ENCODE results near the gene DDIT3. TPM values are rescaled to one million over a fixed set of nuclear protein-coding genes. Genes with fewer than 3 reads are reported as not detected.

Gene DDIT3
- total and polyA plus RNA-seq, 2 of the 4 experiments (the other 2 are of a cell fraction) = 19.4 to 54.4 TPM

DNA sequence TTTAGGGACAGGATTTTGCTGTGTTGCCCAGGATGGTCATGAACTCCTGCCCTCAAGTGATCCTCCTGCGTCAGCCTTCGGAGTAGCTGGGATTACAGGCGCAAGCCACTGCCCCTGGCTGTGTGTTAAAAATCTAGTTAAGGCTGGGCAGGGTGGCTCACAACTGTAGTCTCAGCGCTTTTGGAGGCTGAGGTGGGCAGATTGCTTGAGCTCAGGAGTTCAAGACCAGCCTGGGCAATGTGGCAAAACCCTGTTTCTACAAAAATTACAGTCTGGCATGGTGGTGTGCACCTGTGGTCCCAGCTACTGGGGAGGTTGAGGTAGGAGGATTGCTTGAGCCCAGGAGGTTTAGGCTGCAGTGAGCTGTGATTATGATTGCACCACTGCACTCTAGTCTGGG is 9.2 kb downstream of the DDIT3 start:
- Histone ChIP-seq H4K8ac (ENCODE audit: low read depth in 2 of 2, low read length in 2 of 2) (no peak overlapping the region), H2AFZ (replicated peaks; ENCODE audit: low read length, poor library complexity) (no peak overlapping the region), H3K27me3 (ENCODE audit: control insufficient read depth, insufficient read depth, low read length) (no peaks in the 10 kb centered on the region), H3K9ac (ENCODE audit: low read depth, low read length) (no peak overlapping the region), H3K14ac (replicated peaks; ENCODE audit: low read depth, low read length) (no peak overlapping the region), H3K4me2 (ENCODE audit: low read depth, low read length) (no peak overlapping the region), H3K18ac (ENCODE audit: low read depth, low read length) (no peak overlapping the region), H2BK15ac (ENCODE audit: low read depth, low read length) (no peak overlapping the region), H3K4me3 (ENCODE audit: insufficient read depth, low read depth, low read length) (no peak overlapping the region), H4K20me1 (ENCODE audit: insufficient read depth, low read length) (peaks cover 58% of the 10 kb centered on the region), H2BK120ac (ENCODE audit: low read depth, low read length) (no peak overlapping the region), H3K79me1 (ENCODE audit: low read depth in 1 of 2, low read length in 2 of 2) (peaks cover 24 to 56% of the 10 kb centered on the region in 2 experiments), H3K9me3 (ENCODE audit: control insufficient read depth, insufficient read depth, low read length) (no peaks in the 10 kb centered on the region), H3K4ac (ENCODE audit: low read depth, low read length) (no peak overlapping the region), H2AK5ac (ENCODE audit: low read depth, low read length) (no peak overlapping the region), H4K5ac (ENCODE audit: low read depth, low read length) (no peak overlapping the region), H2BK5ac (ENCODE audit: low read depth, low read length, poor library complexity, severe bottlenecking) (no peak overlapping the region), H4K91ac (ENCODE audit: insufficient read depth, low read depth, low read length) (no peak overlapping the region), H3K36me3 (ENCODE audit: control insufficient read depth, insufficient read depth, low read length) (peaks cover 65% of the 10 kb centered on the region), H2AK9ac (replicated peaks; ENCODE audit: low read depth, low read length, poor library complexity) (no peak overlapping the region), H3K4me1 (ENCODE audit: control insufficient read depth, insufficient read depth, low read length) (no peaks in the 10 kb centered on the region), H3K56ac (ENCODE audit: extremely low read depth, insufficient read depth, low read length) (no peak overlapping the region), H2BK20ac (ENCODE audit: low read depth, low read length) (no peak overlapping the region), H3K27ac (ENCODE audit: insufficient read depth, low read length) (no peak overlapping the region), H3K9me1 (ENCODE audit: insufficient read depth, low read length) (peaks cover 3% of the 10 kb centered on the region; the same call in 1 of the 2 replicates), H3K23ac (ENCODE audit: low read depth, low read length) (no peak overlapping the region)
- no TSS peak for BruUV-seq (replicated peaks)
- POLR2A ChIA-PET (ENCODE audit: unreplicated experiment) = no interaction called here
- in situ Hi-C loops (cut with MboI; ENCODE audit: low sequenced_read_pairs) (no loop called here), intact Hi-C loops (cut with micrococcal nuclease) (no loop called here), dilution Hi-C loops (cut with HindIII; ENCODE audit: low sequenced_read_pairs, unreplicated experiment) (no loop called here)
- DNase-seq (no peak), ATAC-seq (ENCODE audit: low read depth) (no peak)
- WGBS, 2 experiments (ENCODE audit: extremely low coverage in 2 of 2, insufficient read length in 1 of 2) = no CpG with 5 or more reads among the region's 4 CpGs
- CTCF ChIA-PET = no interaction called here
- TF ChIP-seq BHLHE40 (IDR thresholded peaks at IDR 0.05; ENCODE audit: low read depth, low read length) (no peak), SMC3 (IDR thresholded peaks at IDR 0.05; ENCODE audit: low read depth, low read length) (no peak), MAZ (IDR thresholded peaks at IDR 0.05; ENCODE audit: borderline replicate concordance, low read depth, low read length) (no peak), MXI1 (IDR thresholded peaks at IDR 0.05; ENCODE audit: borderline replicate concordance, low read depth, low read length) (no peak), CEBPB (IDR thresholded peaks at IDR 0.05; ENCODE audit: low read depth, low read length) (no peak), FOS (IDR thresholded peaks at IDR 0.05; ENCODE audit: low read depth, low read length) (no peak), RFX5 (IDR thresholded peaks at IDR 0.05; ENCODE audit: low read depth, low read length) (no peak), RAD21 (IDR thresholded peaks at IDR 0.05; ENCODE audit: low read length) (no peak), NFE2L2 (IDR thresholded peaks at IDR 0.05; ENCODE audit: low read depth, low read length) (no peak), POLR2A (IDR thresholded peaks at IDR 0.05; ENCODE audit: low read depth, low read length) (no peak)
- TF ChIP-seq, protein P1, sequence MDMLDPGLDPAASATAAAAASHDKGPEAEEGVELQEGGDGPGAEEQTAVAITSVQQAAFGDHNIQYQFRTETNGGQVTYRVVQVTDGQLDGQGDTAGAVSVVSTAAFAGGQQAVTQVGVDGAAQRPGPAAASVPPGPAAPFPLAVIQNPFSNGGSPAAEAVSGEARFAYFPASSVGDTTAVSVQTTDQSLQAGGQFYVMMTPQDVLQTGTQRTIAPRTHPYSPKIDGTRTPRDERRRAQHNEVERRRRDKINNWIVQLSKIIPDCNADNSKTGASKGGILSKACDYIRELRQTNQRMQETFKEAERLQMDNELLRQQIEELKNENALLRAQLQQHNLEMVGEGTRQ (IDR thresholded peaks at IDR 0.05; ENCODE audit: low read depth, low read length) = no peak
- TF ChIP-seq, protein P2, sequence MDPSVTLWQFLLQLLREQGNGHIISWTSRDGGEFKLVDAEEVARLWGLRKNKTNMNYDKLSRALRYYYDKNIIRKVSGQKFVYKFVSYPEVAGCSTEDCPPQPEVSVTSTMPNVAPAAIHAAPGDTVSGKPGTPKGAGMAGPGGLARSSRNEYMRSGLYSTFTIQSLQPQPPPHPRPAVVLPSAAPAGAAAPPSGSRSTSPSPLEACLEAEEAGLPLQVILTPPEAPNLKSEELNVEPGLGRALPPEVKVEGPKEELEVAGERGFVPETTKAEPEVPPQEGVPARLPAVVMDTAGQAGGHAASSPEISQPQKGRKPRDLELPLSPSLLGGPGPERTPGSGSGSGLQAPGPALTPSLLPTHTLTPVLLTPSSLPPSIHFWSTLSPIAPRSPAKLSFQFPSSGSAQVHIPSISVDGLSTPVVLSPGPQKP (IDR thresholded peaks at IDR 0.05; ENCODE audit: borderline replicate concordance, low read depth, low read length) = no peak

Data from IMR-90 (cell line).